H1 (cell line): ENCODE results near the gene IGLL1. TPM values are rescaled to one million over a fixed set of nuclear protein-coding genes. Genes with fewer than 3 reads are reported as not detected.

ENCODE experiments used
- BACH1 ChIP-seq: IDR thresholded peaks from 2 replicates; pipeline ENCODE4 v1.6.1; 2012; ENCODE audit warnings: low read length, improper control_type of control experiment
- CEBPB ChIP-seq: IDR thresholded peaks from 2 replicates; pipeline ENCODE4 v1.6.1; 2012; ENCODE audit warnings: low read depth, low read length
- CREB1 ChIP-seq: IDR thresholded peaks from 2 replicates; pipeline ENCODE4 v1.6.1; 2012; ENCODE audit warnings: inconsistent platforms
- EGR1 ChIP-seq: IDR thresholded peaks from 2 replicates; pipeline ENCODE4 v1.6.1; 2011; ENCODE audit warnings: low read depth, low read length, borderline replicate concordance
- JUN ChIP-seq: IDR thresholded peaks from 2 replicates; pipeline ENCODE4 v1.6.1; 2011; ENCODE audit warnings: low read depth, mild to moderate bottlenecking, improper control_type of control experiment, low read length
- MAFK ChIP-seq: IDR thresholded peaks from 2 replicates; pipeline ENCODE4 v1.6.1; 2012; ENCODE audit warnings: low read depth, mild to moderate bottlenecking, improper control_type of control experiment, low read length
- NRF1 ChIP-seq: IDR thresholded peaks from 2 replicates; pipeline ENCODE4 v1.6.1; 2011; ENCODE audit warnings: mild to moderate bottlenecking, low read depth, low read length, improper control_type of control experiment
- RBBP5 ChIP-seq: IDR thresholded peaks from 2 replicates; pipeline ENCODE4 v1.7.1; 2012; ENCODE audit warnings: low read depth, mild to moderate bottlenecking, inconsistent platforms, low read length, moderate library complexity, borderline replicate concordance
- RXRA ChIP-seq: IDR thresholded peaks from 2 replicates; pipeline ENCODE4 v1.6.1; 2011; ENCODE audit warnings: low read depth, mild to moderate bottlenecking, low read length, moderate library complexity; ENCODE audit not compliant: insufficient read depth
- SUZ12 ChIP-seq: fragments of 200-600 bp; sonication (generic); IDR thresholded peaks from 2 replicates; pipeline ENCODE4 v1.6.1; 2012; ENCODE audit warnings: mild to moderate bottlenecking, inconsistent platforms, low read length, moderate library complexity, mixed read lengths
- polyA plus RNA-seq, 7 experiments: library from polyadenylated mRNA; depleted of rRNA in 3 of 7; stranded (reverse) in 5 of 7; unstranded in 2 of 7; fragments of >200 nt in 5 of 7; fragments of 200-250 nt in 2 of 7; gene quantifications; 1 replicate in 5 of 7; 2 replicates in 1 of 7; 4 replicates in 1 of 7; pipeline versions ENCODE4 v1.2.1 to v1.2.3, GENCODE V29; 2011 to 2013; ENCODE audit warnings: missing spikeins in 2 of 7, mixed read lengths in 2 of 7
- total RNA-seq: library from RNA; stranded (reverse); fragmentation: NEBNext Ultra II Directional; extraction: Animal tissue kit (Norgen Biotek cat#: 25700); gene quantifications from 2 replicates; pipeline ENCODE4 v1.2.1, GENCODE V29; 2021
- TF ChIP-seq, protein P1 (sequence below): IDR thresholded peaks from 2 replicates; pipeline ENCODE4 v1.6.1; 2012; ENCODE audit warnings: inconsistent platforms
- TF ChIP-seq, protein P2 (sequence below): IDR thresholded peaks from 2 replicates; pipeline ENCODE4 v1.6.1; 2012; ENCODE audit warnings: inconsistent platforms
- TF ChIP-seq, protein P3 (sequence below): IDR thresholded peaks from 2 replicates; pipeline ENCODE4 v1.6.1; 2011; ENCODE audit warnings: low read depth, mild to moderate bottlenecking, low read length; ENCODE audit not compliant: insufficient read depth

IGLL1 gene
- total and polyA plus RNA-seq, 2 of the 8 experiments (the other 6 are each of a cell fraction or from before 2014, with no cell fraction given): not detected

DNA sequence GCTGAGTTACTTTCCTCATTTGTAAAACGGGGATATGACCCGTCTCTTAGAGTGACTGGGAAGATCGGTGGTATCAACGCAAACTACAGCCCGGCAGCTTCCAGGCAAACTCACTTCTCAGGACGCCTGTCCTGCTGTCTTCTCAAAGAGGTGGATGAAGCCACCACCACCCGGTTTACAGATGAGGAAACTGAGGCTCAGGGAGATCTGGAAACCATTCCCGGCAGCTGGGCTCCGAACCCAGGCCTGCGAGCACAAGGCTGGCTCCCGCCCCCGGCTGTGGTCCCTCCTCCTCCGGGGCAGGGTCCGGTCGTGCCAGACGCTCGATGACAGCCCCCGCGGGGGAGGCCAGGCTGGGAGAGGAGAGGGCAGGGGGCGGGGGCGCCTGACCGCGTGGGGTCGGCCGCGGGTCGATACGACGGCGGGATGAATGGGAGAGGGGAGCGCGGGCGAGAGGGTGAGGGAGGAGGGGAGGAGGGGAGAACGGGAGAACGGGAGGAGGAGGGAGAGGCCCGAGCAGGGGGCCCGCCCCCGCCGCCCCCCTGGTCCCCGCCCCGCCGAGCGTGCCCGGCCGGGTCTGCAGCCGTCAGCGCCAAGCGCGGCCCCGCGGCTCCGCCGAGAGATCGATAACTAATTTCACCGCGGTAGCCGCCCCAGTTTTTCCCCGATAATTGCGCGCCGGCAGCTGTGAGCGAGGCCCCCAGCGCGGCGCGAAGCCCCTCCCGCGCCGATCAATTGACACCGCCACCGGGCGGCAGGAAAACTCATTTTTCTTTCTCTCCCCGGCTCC lies 14.0 kb downstream of the IGLL1 start (continued):
- TF ChIP-seq RBBP5: peak; percentile 55; the same call in 1 of the 2 replicates
- no peak for TF ChIP-seq RXRA
- no peak for TF ChIP-seq CREB1
- no peak for TF ChIP-seq BACH1
- TF ChIP-seq, protein P1, sequence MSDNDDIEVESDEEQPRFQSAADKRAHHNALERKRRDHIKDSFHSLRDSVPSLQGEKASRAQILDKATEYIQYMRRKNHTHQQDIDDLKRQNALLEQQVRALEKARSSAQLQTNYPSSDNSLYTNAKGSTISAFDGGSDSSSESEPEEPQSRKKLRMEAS: no peak
- TF ChIP-seq NRF1: no peak
- peak; percentile 46; the same call in 1 of the 2 replicates for TF ChIP-seq SUZ12
- peak; percentile 26; the same call in 1 of the 2 replicates for TF ChIP-seq EGR1
- TF ChIP-seq MAFK: no peak
- TF ChIP-seq JUN: no peak
- no peak for TF ChIP-seq CEBPB
- TF ChIP-seq, protein P2, sequence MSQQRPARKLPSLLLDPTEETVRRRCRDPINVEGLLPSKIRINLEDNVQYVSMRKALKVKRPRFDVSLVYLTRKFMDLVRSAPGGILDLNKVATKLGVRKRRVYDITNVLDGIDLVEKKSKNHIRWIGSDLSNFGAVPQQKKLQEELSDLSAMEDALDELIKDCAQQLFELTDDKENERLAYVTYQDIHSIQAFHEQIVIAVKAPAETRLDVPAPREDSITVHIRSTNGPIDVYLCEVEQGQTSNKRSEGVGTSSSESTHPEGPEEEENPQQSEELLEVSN: peak; percentile 17; the same call in 1 of the 2 replicates
- TF ChIP-seq, protein P3, sequence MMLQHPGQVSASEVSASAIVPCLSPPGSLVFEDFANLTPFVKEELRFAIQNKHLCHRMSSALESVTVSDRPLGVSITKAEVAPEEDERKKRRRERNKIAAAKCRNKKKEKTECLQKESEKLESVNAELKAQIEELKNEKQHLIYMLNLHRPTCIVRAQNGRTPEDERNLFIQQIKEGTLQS: no peak
